IMR-90 (cell line): ENCODE results near the gene LDLRAD4. TPM values are rescaled to one million over a fixed set of nuclear protein-coding genes. Genes with fewer than 3 reads are reported as not detected.

ENCODE experiments used
- ATAC-seq: fragments of 200-7000 bp; cut with Tn5 transposase; 2 replicates; pipeline ENCODE4 v1.9.1; 2020; ENCODE audit warnings: low read depth, mild to moderate bottlenecking, moderate library complexity
- BruUV-seq: library from RNA; stranded (reverse); fragments of 400-500 nt; replicated peaks from 2 replicates; lab custom pipeline; 2021; lab: Mats Ljungman, UMichigan
- CTCF ChIA-PET: fragments of 300-600 bp; formaldehyde crosslinking; extraction: SDS; loops from one replicate; lab custom pipeline; 2021; ENCODE audit warnings: antibody characterized with exemption; lab: Yijun Ruan, JAX
- POLR2A ChIA-PET: fragments of 300-600 bp; sonication (Branson Sonifier 250); formaldehyde crosslinking; loops from one replicate; lab custom pipeline; 2022; ENCODE audit warnings: antibody characterized with exemption; ENCODE audit not compliant: unreplicated experiment; lab: Charles Lee
- DNase-seq: peaks from one replicate; pipeline ENCODE4 v3.0.0; 2013
- H2AFZ ChIP-seq: replicated peaks from 2 replicates; pipeline ENCODE3; 2013; ENCODE audit warnings: low read length, mild to moderate bottlenecking; ENCODE audit not compliant: poor library complexity
- H2AK5ac ChIP-seq: 2 replicates; pipeline ENCODE4 v1.6.1; 2013; ENCODE audit warnings: low read depth, low read length, inconsistent platforms
- H2AK9ac ChIP-seq: replicated peaks from 2 replicates; pipeline ENCODE3; 2013; ENCODE audit warnings: mild to moderate bottlenecking, low read depth, low read length, moderate library complexity; ENCODE audit not compliant: poor library complexity
- H2BK120ac ChIP-seq: 2 replicates; pipeline ENCODE4 v1.6.1; 2013; ENCODE audit warnings: low read depth, low read length, inconsistent platforms
- H2BK15ac ChIP-seq: 3 replicates; pipeline ENCODE4 v1.6.1; 2013; ENCODE audit warnings: low read depth, low read length, inconsistent platforms
- H2BK20ac ChIP-seq: 2 replicates; pipeline ENCODE4 v1.6.1; 2013; ENCODE audit warnings: low read depth, mild to moderate bottlenecking, inconsistent platforms, low read length, moderate library complexity
- H2BK5ac ChIP-seq: 2 replicates; pipeline ENCODE4 v1.6.1; 2013; ENCODE audit warnings: mild to moderate bottlenecking, low read depth, low read length, inconsistent platforms; ENCODE audit not compliant: poor library complexity, severe bottlenecking
- H3K14ac ChIP-seq: replicated peaks from 2 replicates; pipeline ENCODE4 v1.6.1; 2013; ENCODE audit warnings: low read depth, low read length, inconsistent platforms
- H3K18ac ChIP-seq: 2 replicates; pipeline ENCODE4 v1.6.1; 2013; ENCODE audit warnings: low read depth, low read length, control low read depth
- H3K23ac ChIP-seq: 2 replicates; pipeline ENCODE4 v1.6.1; 2013; ENCODE audit warnings: low read depth, low read length, inconsistent platforms
- H3K27ac ChIP-seq: 2 replicates; pipeline ENCODE4 v1.5.1; 2013; ENCODE audit warnings: mild to moderate bottlenecking, control low read depth, low read length; ENCODE audit not compliant: insufficient read depth
- H3K27me3 ChIP-seq: 2 replicates; pipeline ENCODE4 v1.6.1; 2013; ENCODE audit warnings: low read length; ENCODE audit not compliant: control insufficient read depth, insufficient read depth
- H3K36me3 ChIP-seq: 2 replicates; pipeline ENCODE4 v1.6.1; 2013; ENCODE audit warnings: low read length, mixed read lengths; ENCODE audit not compliant: control insufficient read depth, insufficient read depth
- H3K4ac ChIP-seq: 2 replicates; pipeline ENCODE4 v1.6.1; 2013; ENCODE audit warnings: low read depth, low read length, inconsistent platforms
- H3K4me1 ChIP-seq: 2 replicates; pipeline ENCODE4 v1.6.1; 2013; ENCODE audit warnings: low read length, mixed read lengths; ENCODE audit not compliant: control insufficient read depth, insufficient read depth
- H3K4me2 ChIP-seq: 2 replicates; pipeline ENCODE4 v1.6.1; 2013; ENCODE audit warnings: low read depth, mild to moderate bottlenecking, control low read depth, low read length, moderate library complexity
- H3K4me3 ChIP-seq: 2 replicates; pipeline ENCODE4 v1.5.1; 2013; ENCODE audit warnings: low read depth, mild to moderate bottlenecking, control low read depth, low read length, moderate library complexity; ENCODE audit not compliant: insufficient read depth
- H3K56ac ChIP-seq: 2 replicates; pipeline ENCODE4 v1.6.1; 2013; ENCODE audit warnings: low read length, inconsistent platforms; ENCODE audit not compliant: insufficient read depth; ENCODE audit errors: extremely low read depth
- H3K79me1 ChIP-seq, 2 experiments: 2 replicates each; pipeline ENCODE4 v1.6.1; 2013; ENCODE audit warnings: low read length in 2 of 2, inconsistent platforms in 1 of 2, low read depth in 1 of 2
- H3K9ac ChIP-seq: 2 replicates; pipeline ENCODE4 v1.6.1; 2013; ENCODE audit warnings: low read depth, low read length, control low read depth
- H3K9me1 ChIP-seq: 2 replicates; pipeline ENCODE4 v1.6.1; 2013; ENCODE audit warnings: low read length, inconsistent platforms; ENCODE audit not compliant: insufficient read depth
- H3K9me3 ChIP-seq: 2 replicates; pipeline ENCODE4 v1.6.1; 2013; ENCODE audit warnings: low read length; ENCODE audit not compliant: control insufficient read depth, insufficient read depth
- H4K20me1 ChIP-seq: 2 replicates; pipeline ENCODE4 v1.6.1; 2013; ENCODE audit warnings: low read length, inconsistent platforms; ENCODE audit not compliant: insufficient read depth
- H4K5ac ChIP-seq: 2 replicates; pipeline ENCODE4 v1.6.1; 2013; ENCODE audit warnings: mild to moderate bottlenecking, low read depth, low read length, control low read depth
- H4K8ac ChIP-seq, 2 experiments: 2 replicates each; pipeline ENCODE4 v1.6.1; 2013; ENCODE audit warnings: low read depth in 2 of 2, low read length in 2 of 2, control low read depth in 1 of 2, inconsistent platforms in 1 of 2
- H4K91ac ChIP-seq: 2 replicates; pipeline ENCODE4 v1.6.1; 2013; ENCODE audit warnings: low read depth, low read length, inconsistent platforms; ENCODE audit not compliant: insufficient read depth
- CEBPB ChIP-seq: IDR thresholded peaks from 2 replicates; pipeline ENCODE4 v1.6.1; 2012; ENCODE audit warnings: low read depth, low read length, improper control_type of control experiment
- SMC3 ChIP-seq: fragments of 150-350 bp; IDR thresholded peaks from 2 replicates; pipeline ENCODE4 v1.6.1; 2016; ENCODE audit warnings: low read depth, mild to moderate bottlenecking, antibody characterized with exemption, low read length, moderate library complexity
- WGBS, 2 experiments: methylation state at CpG; one replicate each; pipeline versions ENCODE4 v1.1.5 to v1.1.7; 2013; ENCODE audit warnings: missing lambda C conversion rate in 2 of 2; ENCODE audit not compliant: insufficient read length in 1 of 2; ENCODE audit errors: extremely low coverage in 2 of 2; 5-methylcytosine and 5-hydroxymethylcytosine counted together
- dilution Hi-C: fragments of 300-500 bp; cut with HindIII; formaldehyde crosslinking; loops from one replicate; pipeline ENCODE4 v1.14.3; 2018; ENCODE audit warnings: low sequenced_read_pairs; ENCODE audit not compliant: unreplicated experiment
- in situ Hi-C: fragments of 300-500 bp; cut with MboI; formaldehyde crosslinking; loops from 3 replicates; pipeline ENCODE4 v1.14.3; 2019; ENCODE audit warnings: low sequenced_read_pairs, inconsistent platforms, mixed read lengths
- intact Hi-C: fragments of 100-400 bp; cut with micrococcal nuclease; formaldehyde crosslinking; loops from 2 replicates; pipeline ENCODE4 v1.10.0; 2022
- polyA plus RNA-seq, 3 experiments: library from polyadenylated mRNA; depleted of rRNA; stranded (reverse); fragments of >200 nt; gene quantifications; 2 replicates each; pipeline ENCODE4 v1.2.3, GENCODE V29; 2012; ENCODE audit warnings: low replicate concordance in 1 of 3
- total RNA-seq: library from RNA; depleted of rRNA; stranded (reverse); fragments of >200 nt; gene quantifications from 2 replicates; pipeline ENCODE4 v1.2.3, GENCODE V29; 2012

LDLRAD4 gene
- total and polyA plus RNA-seq, 2 of the 4 experiments (the other 2 are of a cell fraction) = not detected

DNA sequence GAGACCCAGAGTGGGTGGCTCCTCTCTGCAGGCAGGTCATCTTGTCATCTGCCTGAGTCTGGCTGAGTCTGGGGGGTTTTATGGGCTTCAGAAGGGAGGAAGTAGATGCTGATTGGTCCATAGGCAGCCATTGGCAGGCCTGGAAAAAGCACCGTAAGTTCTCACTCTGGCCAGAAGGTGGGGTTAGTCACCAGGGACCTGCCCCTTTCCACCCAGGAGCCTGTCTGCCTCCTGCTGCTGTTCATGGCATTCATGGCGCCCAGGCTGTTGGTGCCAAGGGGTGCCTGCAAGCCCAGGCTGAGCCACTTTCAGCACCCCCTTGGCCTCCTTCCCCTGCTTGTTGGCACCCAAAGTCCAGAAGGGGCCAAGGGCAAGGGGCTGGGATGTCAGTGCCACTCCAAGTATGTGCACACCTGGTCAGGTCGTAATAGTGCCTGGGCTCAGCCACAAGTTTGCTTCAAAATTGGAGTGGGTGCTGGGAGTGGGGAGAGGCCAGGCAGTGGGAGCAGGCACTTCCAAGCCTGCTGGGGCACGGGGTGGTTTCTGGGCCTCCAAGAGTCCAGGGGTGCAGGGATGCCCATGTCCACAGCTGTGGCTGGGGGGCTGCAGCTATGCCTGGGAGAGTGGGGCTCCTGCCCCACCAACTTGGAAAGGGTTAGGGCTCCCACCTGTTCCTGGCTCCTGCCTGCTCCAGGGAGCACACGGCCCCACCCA is 329.7 kb downstream of the LDLRAD4 start:
- Histone ChIP-seq H3K4me3 (no peak overlapping the region), H3K9ac (no peak overlapping the region), H2BK120ac (no peak overlapping the region), H3K9me3 (no peaks in the 10 kb centered on the region), H2AK5ac (no peak overlapping the region), H3K27ac (no peak overlapping the region), H4K8ac (no peak overlapping the region), H2BK15ac (no peak overlapping the region), H3K4ac (no peak overlapping the region), H2AK9ac (no peak overlapping the region), H4K91ac (no peak overlapping the region), H3K79me1 (no peaks in the 10 kb centered on the region), H3K9me1 (no peaks in the 10 kb centered on the region), H2AFZ (no peak overlapping the region), H3K36me3 (no peaks in the 10 kb centered on the region), H3K18ac (no peak overlapping the region), H4K5ac (no peak overlapping the region), H2BK5ac (no peak overlapping the region), H3K27me3 (peaks cover 6% of the 10 kb centered on the region), H4K20me1 (no peaks in the 10 kb centered on the region), H2BK20ac (no peak overlapping the region), H3K14ac (no peak overlapping the region), H3K4me1 (no peaks in the 10 kb centered on the region), H3K56ac (no peak overlapping the region), H3K4me2 (no peak overlapping the region), H3K23ac (no peak overlapping the region)
- WGBS, 2 experiments = 40% methylated on average over 1 of the region's 5 CpGs; no CpG with 5 or more reads in 1 of the 2 experiments
- dilution Hi-C loops (no loop called here), intact Hi-C loops (no loop called here), in situ Hi-C loops (no loop called here)
- ChIA-PET CTCF (interaction anchor here (1.0 to 1.6 kb wide), 2 partner anchors 9 to 10 kb away, joined by 3 to 4 read pairs; no protein-coding TSS in a partner anchor), POLR2A (no interaction called here)
- no peak for TF ChIP-seq CEBPB
- no peak for TF ChIP-seq SMC3
- no peak for DNase-seq
- BruUV-seq = no TSS peak
- no peak for ATAC-seq
